NCI-H345 (cell line): ENCODE data around the gene CCDC121.
A peak's percentile ranks its signal among the peaks of the same experiment; 100 is the strongest.

ENCODE experiments used
- DNase-seq: peaks from one replicate; lab custom pipeline; 2025; lab: John Stamatoyannopoulos, UW

Gene CCDC121, protein sequence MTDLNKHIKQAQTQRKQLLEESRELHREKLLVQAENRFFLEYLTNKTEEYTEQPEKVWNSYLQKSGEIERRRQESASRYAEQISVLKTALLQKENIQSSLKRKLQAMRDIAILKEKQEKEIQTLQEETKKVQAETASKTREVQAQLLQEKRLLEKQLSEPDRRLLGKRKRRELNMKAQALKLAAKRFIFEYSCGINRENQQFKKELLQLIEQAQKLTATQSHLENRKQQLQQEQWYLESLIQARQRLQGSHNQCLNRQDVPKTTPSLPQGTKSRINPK

DNA sequence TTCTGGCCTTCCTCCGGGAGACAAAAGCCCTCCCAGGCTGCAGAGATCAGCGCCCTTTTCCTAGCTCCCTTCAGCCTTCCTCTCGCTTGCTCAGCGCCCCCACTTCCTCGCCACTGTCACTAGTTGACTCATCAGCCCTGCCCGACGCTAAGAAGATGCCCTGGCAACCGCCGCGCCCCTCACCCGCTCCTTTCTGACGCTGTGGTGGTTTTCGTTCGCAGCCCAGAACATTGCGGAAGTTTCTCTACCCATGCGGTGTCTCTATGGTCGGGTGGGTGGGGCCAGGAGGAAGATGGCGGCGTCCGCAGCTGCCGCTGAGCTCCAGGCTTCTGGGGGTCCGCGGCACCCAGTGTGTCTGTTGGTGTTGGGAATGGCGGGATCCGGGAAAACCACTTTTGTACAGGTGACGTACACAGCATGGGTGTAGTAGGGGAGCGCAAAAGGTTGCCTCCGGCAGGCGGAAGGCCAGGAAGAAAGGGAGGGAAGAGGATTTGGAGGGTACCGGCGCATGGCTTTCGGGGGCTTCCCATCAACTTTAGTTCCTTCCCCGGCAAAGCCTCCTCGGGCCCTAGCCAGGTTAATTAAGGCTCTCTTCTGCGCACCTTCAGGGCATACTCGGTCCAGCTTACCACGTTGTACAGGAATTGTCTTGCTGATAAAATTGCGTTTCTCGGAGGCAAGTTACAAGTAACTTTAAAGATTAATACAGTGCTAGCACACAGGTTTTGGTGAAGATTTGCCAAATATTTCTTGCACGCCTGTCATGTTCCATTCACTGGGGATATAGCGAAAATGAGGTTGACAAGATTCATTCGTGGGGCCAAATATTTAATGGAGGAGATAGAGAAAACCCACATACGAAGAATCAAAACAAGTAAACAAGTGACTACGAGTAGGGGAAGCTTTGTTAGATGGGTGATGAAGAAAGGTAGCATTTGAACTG, at the start of gene CCDC121, which contains the start of gene GPN1:
CCDC121 (minus strand) TSS at position 246 of the 943 bp plus-strand sequence. CDS start 1,213 bp downstream, outside the sequence.
GPN1 (plus strand) TSS at position 284 of the 943 bp plus-strand sequence; CDS start at position 293, 9 bp downstream.
- peak; percentile 89 for DNase-seq

DNA sequence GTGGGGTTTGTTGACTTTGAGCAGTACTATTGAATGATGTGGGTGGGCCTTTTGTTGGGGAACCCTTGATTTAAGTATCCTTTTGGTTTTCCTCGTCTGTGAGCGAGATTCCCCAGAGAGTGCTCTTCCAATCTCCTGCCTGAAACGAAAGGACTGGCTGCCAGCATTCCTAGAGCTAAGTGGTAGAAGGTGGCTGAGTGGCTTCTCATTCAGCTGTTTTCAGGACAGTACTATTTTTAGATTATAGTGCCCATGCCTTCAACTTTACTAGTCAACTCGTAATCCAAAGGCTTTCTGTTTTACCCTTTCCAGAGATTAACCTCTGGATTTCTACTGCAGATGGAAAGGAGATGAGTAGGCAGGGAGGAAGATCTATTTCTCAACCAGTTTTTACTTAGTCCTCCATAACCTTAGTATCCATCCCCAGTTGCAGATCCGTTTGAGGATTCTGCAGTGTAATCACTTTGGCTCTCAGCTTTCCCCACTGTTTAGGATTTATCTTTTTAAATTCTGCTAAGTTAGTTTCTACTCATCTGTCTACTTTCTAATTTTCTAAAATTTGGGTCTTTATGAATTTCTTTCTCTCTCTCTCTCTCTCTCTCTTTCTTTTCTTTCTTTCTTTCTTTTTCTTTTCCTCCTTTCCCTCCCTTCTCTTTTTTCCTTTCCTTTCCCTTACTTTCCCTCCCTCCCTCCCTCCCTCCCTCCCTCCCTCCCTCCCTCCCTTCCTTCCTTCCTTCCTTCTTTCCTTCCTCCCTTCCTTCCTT, 44.1 kb upstream of the CCDC121 start:
- no peak for DNase-seq

DNA sequence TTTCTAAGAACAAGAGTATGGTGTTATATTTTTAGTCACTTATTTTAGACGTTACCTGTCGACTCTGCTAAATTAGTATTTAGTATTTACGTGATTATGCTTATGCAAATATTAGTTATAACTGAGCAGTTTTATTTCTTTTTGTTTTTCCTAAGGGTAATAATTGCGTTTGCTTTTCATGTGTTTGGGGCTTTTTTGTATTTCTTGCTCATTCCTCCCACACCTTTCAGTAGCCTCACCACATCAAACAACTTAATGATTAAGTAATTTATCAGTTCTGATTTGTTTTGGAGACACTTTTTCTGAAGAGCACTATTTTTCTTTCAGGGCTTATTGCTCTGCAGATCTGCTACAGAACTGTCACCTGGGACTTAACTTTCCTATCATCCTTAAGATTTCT, 42.4 kb upstream of the CCDC121 start:
- no peak for DNase-seq

DNA sequence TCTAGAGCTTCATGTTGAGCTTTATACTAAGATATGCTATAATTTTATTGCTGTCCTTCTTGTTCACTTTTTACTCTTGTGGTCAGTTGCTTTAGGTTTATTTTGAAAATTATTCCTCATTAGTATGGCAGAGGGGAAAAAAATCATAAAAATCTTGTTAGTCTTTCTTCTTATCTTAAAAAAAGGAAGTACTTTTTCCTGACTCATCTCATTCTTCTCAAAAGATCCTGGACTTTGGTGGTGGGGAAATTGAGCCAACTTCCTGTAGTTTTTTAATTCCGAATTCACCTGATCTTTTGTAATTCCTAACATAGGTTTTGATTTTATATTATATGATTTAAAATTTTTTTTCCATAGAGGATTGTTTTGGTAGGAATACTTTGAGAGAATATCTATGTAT, 38.6 kb upstream of the CCDC121 start:
- no peak for DNase-seq

DNA sequence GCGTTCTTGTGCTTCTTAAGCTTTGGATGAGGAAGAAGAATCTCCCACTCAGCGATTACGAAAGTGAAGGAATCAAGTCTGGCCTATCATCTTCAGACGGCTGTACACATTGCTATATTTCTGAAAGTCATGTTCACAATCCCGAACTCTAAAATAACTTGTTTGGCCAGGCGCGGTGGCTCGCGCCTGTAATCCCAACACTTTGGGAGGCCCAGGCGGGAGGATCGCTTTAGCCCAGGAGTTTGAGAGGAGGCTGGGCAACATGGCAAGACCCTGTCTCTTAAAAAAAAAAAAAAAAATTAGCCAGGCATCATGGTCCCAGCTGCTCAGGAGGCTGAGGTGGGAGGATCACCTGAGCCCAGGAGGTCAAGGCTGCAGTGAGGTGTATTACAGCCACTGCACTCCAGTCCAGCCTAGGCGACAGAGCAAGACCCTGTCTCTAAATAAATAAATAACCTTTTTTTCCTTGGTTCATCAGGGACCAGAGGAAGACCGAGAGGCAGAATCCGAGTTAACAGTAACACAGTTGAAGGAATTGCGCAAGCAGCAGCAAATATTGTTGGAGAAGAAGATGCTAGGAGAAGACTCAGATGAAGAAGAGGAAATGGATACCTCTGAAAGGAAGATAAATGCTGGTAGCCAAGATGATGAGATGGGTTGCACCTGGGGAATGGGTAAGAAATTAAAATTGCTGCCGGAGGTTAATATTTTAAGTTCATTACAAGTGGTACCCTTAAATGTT, 36.0 kb upstream of the CCDC121 start:
- no peak for DNase-seq

DNA sequence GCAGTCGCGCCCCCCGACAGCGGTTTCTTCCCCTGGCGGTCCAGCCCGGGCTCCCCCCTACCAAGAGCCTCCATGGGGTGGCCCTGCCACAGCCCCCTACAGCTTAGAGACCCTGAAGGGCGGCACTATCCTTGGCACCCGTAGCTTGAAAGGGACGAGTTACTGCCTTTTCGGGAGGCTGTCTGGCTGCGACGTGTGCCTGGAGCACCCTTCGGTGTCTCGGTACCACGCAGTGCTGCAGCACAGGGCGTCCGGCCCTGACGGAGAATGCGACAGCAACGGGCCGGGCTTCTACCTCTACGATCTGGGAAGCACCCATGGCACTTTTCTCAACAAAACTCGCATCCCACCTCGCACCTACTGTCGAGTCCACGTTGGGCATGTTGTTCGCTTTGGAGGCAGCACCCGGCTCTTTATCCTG, 35.4 kb upstream of the CCDC121 start:
- DNase-seq, result peak; percentile 28

DNA sequence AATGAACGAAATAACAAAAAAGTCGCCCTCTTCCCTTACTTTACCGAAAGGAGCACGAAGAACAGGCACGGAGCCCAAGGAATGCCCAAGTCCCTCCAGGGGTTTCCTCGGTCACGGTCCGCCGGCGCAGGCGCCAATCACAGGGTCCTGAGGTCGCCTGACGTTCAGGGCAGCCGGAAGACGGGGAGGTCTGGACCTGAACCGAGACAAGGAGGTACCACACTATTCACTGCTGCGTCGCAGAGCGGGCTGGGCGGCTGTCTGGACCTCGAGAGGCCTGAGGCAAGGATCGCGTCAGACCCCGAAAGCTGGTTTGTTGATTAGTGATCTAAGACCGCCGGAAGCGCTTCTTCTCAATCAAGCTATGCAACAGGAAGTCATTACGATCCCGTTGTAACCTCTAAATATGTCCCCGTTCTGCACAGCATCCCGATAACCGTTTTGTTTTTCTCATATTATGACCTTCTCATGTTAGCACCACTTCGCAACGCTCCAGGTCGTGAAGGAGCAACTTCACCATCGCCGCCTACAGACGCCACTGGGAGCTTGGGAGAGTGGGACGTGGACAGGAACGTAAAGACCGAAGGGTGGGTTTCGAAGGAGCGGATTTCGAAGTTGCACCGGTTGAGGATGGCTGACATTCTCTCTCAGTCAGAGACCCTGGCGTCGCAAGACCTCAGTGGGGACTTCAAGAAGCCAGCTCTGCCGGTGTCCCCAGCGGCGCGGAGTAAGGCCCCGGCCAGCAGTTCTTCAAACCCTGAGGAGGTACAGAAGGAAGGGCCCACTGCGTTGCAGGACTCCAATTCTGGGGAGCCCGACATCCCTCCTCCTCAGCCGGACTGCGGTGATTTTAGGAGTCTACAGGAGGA, 34.7 kb upstream of the CCDC121 start, which contains the start of the genes SLC4A1AP and SUPT7L:
SLC4A1AP (plus strand) TSS at position 605 of the 869 bp plus-strand sequence; CDS start at position 631, 26 bp downstream.
SUPT7L (minus strand) TSS at position 330 of the 869 bp plus-strand sequence. CDS start 1,422 bp downstream, outside the sequence.
- peak; percentile 91 for DNase-seq

DNA sequence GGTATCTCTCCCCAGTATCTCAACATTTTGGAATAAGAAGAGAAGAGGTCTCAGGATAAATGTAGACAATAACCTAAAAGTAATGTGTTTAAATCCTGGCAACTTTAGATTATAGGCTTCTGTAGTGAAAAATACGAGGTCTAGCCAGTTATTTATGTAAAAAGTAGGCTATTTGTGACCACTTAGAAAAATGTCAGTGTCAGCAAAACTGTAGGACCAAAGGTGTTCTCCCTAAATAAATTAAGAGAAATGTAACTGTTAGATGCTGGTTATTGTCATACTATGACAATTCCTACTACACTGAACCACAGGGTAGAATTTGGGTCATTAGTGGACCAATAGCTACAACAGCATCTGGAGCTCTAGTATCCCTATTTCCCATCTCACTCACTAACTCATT, 32.6 kb upstream of the CCDC121 start:
- no peak for DNase-seq

DNA sequence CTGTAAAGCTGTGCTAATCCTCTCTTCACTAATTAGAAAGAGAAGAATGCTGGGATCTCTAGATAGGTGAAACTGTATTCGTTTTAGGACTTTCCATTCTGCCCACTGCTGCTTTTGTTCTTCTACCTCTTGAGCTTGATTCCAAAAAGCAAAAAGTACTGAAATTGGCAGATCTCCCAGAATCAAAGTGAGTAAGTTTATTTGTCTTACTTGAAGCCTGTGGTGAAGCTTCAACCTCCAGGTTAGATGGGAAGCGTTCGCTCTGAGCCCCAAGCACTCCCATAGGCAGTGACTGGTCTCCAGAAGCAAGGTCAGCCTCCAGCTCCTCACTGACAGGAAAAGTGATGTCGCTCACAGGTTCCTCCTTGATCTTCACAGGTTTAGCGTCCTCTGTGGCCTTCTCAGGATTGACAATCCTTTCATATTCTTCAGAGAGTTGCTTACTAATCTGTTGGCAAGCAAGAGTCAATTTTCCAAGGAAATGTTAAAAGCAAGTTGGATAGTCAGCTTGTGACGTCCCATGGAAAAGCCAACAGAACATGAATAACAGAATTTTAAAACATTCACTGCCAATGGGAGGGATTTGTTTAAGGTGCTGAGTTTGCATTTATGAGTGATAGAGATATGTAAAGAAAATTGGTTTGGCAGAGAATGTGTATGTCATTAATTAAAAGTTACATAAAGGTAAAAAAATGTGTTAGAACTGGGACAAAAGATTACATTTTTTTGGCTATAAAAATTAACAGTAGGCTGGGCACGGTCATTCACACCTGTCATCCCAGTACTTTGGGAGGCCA, 26.5 kb upstream of the CCDC121 start:
- peak; percentile 8 for DNase-seq

DNA sequence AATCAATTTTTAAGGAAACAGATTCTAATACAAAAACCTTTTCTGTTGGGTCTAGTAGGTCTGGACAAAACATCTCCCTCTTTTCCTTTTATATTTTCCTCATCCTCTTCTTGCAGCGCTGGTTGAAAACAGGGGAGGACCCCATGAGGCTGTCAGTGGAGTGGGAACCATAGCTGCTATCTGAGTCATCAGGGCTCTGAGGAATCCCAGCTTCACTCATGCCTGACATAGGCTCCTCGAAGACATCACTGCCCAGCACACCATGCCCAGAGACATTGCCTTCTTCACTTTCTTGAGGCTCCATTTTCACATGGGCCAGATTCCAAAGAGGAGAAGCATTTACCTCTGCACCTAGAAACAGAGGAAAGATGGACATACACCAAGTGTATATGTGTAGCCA, 24.6 kb upstream of the CCDC121 start:
- no peak for DNase-seq

DNA sequence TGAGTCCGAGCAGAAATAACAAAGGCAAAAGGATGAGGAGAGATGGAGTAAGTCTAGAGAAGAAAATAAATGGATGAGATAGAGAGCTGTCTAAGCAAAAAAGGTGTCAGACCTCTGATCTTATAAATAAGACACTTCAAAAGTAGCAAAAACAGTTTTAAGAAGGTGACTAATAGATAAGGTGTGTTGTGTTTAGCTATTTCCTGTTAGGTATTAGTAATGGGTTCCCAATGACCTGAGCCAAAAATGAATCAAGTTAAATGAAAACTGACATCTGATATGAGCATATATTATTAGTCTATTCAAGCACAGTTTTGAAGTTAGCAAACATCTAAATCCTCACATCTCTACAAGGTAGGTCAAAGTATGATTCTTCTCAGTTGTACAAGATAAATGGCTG, 24.0 kb upstream of the CCDC121 start:
- no peak for DNase-seq

DNA sequence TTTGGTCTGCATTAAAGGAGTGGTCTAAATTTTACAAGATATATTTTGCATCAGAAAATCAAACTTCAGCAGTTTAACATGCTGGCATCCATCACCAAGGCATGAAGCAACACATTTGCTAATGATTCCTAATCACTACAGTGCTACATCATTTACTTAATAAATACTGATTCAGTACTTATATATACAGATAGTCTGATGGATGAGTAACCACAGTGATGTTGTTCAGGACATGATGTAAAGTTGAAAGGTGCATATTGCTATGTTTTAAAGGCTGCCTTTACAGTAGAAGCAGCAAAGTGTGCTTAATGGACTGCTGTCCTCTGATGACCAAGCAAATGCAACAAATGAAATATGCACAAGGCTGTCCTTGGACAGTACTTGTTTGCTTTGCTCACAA, 23.5 kb upstream of the CCDC121 start:
- no peak for DNase-seq

DNA sequence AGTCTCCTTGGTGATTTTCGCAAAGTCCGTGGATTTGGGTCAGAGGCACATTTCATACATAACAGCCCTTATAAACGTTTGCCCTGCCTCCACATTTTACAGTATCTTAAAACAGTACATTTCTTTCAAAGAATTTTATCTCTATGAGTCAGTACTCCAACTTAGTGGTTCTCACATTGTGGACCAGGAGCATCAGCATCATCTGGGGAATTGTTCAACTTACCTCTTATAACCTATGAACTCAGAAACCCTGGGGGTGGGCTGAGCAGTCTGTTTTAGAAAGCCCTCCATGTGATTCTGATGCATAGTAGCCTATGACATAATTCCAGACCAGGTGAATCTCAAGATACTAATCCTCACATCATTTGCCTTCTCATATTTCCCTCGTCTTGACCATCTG, 22.2 kb upstream of the CCDC121 start:
- DNase-seq, result no peak

DNA sequence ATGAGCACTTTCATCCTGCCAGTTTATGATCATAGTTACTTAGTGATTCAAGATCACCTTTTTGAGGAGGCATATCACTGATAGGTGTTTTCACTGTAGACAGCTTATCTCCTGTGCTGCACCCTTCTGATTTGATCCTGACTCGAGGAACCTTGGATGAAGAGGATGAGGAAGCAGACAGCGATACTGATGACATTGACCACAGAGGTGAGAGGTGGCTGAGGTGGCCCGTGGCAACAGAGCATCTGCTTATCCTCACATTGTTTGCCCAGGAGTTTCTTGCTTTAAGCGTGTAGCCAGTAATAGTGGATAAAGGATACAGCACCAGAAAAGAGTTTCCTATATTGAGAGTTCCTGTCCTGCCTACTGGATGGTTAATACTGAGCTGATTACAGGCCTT, 18.9 kb upstream of the CCDC121 start:
- no peak for DNase-seq

DNA sequence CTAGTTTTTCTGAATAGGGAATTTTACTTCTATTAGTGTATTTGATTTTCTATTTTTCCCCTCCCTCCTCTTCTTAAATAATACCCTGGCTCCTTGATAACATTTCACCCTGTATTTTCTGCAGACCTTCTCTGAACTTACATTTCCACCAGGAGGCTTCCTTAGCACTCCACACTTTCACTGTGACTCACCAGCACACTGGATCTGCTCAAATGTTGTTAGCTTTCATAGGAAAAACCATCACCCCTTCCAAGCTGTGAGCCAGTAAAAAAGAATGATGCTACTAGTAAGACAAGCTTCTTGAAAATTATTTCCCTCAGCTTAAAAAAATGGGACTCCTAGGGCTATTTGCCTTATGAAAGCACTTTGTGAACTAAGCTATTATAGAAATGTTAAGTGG, 18.5 kb upstream of the CCDC121 start:
- DNase-seq, result no peak

DNA sequence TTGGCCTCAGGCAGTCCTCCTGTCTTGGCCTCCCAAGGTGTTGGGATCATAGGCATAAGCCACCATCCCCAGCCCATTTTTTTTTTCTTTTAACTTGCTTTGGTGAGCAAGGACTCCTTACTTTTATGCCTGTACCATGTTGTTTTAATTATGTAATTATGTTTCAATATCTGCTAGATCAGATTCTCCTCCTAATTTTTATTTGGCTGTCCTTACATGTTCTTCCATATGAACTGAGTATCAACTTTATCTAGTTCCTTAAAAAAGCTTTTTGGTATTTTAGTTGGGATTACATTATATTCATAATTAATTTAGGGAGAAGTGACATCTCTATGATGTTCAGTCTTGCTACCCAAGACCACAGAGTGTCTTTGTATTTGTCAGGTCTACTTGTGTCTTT, 16.4 kb upstream of the CCDC121 start:
- no peak for DNase-seq

DNA sequence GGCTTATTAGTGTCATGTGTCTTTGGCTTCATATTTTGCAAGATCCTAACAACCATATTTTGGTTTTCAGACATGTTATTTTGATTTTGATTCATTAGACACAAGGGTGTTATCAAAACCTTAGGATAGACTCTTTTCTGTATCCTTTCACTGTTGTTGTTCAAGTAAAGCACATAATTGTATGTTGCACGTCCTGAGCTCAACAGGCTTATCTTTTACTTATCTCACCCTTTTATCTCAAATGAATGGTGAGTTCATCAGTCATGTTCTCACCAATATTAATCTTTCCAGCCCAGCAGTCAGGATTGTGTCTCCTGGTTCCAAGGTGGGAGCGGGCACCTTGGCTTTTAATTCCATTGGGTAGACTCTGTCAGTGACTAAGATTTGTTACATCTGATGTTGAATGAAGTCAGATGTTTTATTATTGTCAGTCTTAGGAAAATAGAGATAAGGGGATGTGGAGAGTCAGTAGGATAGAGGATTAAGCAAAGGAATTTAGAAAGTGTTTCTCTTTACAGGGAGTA, 12.0 kb upstream of the CCDC121 start:
- DNase-seq, result no peak

DNA sequence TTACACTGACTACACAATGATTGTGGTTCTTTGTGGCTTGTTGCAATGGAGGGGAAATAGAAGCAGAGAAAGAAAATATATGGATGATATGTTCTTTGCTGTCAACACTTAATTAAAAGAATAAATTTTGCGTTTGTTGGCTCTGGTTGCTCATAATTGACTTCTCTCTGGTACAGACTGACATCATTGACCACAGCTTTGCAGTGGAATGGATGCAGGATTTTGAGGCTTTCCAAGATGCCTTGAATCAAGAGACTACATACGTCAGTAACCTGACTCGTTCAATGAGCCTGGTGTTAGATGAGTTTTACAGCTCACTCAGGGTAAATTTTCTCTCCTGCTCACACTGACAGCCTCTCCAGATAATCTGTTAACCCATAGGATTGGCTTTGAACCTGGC, 9.9 kb upstream of the CCDC121 start:
- no peak for DNase-seq

DNA sequence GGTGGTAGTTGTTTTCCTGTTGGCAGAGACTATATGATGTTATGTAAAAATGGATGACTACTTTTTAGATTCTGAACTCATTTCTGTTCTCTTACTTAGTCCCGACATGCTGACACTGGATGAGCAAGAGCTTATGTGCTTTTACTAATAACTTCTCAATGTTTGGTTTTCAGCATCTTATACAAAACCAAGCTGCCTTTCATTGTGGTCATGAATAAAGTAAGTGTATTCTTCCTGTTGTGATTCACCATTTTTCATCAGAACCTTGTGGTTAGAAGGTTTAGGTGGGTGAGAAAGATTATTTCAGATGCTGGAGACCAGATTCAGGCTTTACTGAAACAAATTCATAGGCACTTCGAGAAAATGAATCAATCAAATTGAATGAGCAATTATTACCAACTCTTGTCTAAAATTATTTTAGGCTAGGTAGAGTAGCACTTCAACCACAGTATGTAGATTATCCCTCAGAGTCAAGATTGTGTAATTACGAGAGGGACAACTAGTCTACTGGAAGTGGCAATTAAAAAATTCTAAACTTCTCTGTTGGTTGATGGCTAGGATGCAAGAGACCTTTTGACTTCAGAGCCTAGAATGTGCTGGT, 9.3 kb upstream of the CCDC121 start:
- no peak for DNase-seq
